ENCODE measurements around the gene CHD2.

The CHD2 gene

DNA sequence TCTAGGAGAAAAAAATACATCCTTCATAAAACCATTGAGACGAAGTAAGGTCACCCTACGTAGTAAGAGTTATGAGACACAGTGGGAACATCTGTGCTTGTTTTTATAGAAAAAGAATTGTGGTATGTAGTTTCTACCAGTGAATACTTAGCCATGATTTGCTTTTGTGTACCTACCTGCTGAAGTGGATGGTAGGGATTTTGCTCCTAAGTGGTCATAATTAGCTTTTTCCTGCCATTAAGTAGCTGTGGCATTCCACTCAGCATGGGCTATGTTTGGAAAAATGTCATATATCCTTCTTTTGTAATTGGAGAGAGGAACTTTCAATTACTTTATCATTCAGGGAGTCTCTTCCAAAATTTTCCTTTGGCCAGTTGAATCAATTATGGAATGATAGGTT, 63.7 kb downstream of the CHD2 start:
- no peak for DNase-seq

GRCh38 chr15:92968926-92969651, 69.0 kb downstream of the CHD2 start:
- no peak for DNase-seq

DNA sequence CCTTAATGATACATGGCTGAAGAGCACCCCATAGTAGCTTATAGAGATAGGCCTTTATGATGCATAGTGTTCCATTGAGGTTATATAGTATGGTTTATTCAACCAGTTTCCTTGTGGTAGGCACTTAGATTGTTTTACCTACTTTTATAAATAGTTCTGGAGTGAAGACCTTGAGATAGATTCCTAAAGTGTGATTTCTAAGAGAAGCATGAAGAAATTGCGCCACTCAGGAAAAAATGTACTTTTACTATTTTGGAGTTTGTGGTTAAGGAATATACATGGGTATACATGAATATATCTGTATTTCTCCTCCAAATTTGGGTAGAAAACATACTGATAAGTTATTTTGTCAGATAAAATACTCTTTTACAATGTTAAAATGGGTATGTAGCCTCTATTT, 70.5 kb downstream of the CHD2 start:
- DNase-seq, result no peak

DNA sequence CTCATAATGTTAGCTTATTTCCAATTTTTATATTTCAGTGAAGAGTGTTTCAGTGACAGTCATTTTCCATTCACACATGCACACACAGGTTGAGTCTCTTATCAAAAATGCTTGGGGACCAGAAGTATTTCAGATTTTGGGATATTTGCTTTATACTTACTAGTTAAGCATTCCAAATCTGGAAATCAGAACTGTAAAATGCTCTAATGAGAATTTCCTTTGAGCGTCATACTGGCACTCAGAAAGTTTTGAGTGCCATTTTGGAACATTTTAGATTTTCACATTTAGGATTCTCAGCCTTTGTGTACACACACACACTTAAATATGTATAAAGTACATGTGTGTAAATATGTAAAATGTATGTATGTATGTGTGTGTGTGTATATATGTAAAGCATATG, 71.0 kb downstream of the CHD2 start:
- DNase-seq, result no peak

- no peak for DNase-seq
These were observed 71.6 kb downstream of the CHD2 start for GRCh38 chr15:92971713-92972112.

DNA sequence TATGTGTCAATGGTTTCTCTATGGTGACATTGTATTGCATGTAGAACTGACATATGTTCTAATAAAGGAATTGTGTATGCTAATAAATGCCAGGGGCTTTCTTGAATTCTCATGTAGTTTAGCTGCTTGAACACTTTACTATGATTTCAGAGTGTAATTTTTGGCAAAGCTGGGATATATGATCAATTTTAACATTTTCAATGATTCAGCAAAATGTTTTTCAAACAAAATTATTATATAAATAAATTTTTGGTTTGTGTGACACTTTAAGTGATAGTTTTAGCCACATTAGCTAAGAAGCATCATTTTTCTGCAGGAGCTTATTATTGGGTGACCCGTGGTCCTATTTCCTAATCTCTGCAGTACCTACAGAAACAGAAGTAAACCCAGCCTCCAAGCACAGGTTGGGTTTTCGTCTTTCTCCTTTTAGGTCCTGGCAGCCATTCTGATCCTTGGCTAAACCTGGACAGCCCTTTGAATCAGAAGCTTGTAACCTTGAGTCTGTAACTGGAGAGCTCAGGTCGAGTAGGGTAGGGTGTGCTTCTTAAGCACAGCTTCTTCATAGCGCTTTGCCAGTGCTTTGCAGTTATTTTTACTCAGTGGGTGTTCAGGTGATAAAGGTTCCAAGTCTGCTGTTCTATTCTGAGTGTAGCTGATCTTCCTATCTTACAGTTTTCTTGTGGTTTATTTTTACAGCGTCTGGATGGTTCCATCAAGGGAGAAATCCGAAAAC, 74.2 kb downstream of the CHD2 start:
- DNase-seq, result no peak

DNA sequence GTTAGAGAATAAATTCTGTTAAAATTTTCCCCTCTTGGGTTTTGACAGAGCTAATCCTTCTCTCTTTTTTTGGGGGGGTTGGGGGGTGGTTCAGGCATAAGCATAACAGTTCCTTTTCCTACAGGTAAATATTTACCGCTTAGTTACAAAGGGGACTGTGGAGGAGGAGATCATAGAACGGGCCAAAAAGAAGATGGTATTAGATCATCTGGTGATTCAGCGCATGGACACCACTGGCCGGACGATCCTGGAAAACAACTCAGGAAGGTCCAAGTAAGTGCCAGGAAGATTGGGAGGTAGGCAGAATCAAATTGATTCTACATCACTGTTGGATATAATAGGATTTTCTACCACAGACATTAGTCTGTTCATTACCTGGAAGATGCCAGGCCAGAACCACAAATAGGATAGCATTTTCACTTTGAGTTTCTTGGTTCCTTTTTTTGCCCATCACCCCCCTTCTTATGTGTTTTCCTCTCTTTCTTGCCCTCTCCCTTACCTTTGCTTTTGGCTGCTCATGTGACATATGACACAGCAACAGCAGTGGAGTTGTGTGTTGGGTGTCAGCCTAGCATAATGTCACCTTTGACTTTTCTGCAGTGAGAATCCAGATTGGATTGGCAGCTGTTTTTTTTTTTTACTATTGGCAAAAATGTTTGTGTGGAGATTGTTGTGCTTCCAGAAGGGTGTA, 79.0 kb downstream of the CHD2 start:
- no peak for DNase-seq

GRCh38 chr15:92981333-92981732, 81.2 kb downstream of the CHD2 start:
- DNase-seq, result no peak

- no peak for DNase-seq
These were observed 84.0 kb downstream of the CHD2 start for GRCh38 chr15:92984161-92984560.

DNA sequence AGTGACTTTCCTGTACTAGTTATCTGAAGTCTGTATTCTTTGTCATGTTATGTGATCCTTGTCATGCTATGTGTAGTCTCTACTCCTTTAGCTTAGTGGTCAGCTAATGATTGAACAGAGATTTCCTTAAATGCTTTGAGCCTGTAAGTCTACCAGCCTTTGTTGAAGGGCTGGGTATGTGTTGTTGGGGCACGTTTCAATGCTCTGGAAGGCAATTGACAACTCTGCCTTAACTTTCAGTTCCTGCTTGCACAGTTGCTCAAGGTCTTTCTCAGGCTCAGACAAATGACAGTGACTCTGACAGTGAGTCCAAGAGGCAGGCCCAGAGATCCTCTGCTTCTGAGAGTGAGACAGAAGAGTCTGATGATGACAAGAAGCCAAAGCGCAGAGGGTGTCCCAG, 89.3 kb downstream of the CHD2 start:
- no peak for DNase-seq

- no peak for DNase-seq
These were observed 89.9 kb downstream of the CHD2 start for GRCh38 chr15:92990031-92990430.

- no peak for DNase-seq
These were observed 92.6 kb downstream of the CHD2 start for GRCh38 chr15:92992720-92993119.

- no peak for DNase-seq
These were observed 97.7 kb downstream of the CHD2 start for GRCh38 chr15:92997821-92998220.

DNA sequence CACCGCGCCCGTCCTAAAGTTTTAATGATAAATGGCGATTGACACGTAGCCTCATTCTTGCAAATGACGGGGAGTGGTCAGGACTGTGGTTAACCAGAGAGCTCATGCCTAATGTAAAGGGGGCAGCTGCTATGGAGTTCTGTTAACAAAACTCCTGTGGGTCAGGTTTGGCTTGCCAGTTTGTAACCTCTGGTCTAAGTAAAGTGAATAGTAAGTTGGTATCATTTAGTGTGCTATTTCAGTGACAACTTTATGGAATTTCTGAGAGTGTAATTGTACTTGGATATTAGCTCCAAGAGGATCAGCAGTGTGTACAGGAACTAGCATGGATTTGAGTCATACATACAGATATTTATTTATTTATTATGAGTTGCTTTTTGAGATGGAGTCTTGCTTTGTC, 101.0 kb downstream of the CHD2 start:
- no peak for DNase-seq

DNA sequence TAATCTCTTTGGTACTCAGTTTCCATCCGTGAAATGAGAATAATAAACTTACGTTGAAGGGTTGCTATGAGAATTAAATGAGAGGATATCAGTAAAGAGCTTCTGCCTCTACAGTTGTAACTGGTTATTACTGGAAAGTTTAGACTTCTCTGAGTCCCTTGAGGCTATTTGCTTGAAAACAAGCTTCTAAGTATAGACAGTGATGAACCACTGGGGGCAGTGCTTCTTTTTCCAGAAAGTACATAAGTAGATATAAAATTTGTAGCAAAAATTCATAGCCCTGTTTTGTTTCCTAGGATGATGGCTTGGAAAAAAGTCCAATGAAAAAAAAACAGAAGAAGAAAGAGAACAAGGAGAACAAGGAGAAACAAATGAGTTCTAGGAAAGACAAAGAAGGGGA, 101.8 kb downstream of the CHD2 start:
- no peak for DNase-seq

GRCh38 chr15:93005133-93005532, 105.0 kb downstream of the CHD2 start:
- DNase-seq, result no peak

GRCh38 chr15:93007994-93008393, 107.9 kb downstream of the CHD2 start:
- DNase-seq, result no peak

- no peak for DNase-seq
These were observed 112.7 kb downstream of the CHD2 start for GRCh38 chr15:93012786-93013185.

DNA sequence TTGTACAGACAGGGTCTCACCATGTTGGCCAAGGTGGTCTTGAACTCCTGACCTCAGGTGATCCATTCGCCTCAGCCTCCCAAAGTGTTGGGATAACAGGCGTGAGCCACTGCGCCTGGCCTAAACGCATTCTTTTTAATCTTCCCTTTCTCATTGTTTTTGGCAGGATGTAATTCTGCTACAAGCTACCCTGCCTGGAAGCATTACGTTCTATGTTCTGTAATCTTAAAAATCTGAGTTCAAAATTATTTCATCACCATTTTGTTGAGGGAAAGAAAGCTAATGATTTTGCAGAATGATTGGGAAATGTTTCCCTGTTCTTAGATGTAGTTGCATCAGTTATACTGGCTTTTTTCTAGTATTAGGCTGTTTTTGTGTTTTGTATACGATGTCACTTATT, 117.4 kb downstream of the CHD2 start:
- DNase-seq, result no peak

- no peak for DNase-seq
These were observed 118.5 kb downstream of the CHD2 start for GRCh38 chr15:93018574-93018973.

DNA sequence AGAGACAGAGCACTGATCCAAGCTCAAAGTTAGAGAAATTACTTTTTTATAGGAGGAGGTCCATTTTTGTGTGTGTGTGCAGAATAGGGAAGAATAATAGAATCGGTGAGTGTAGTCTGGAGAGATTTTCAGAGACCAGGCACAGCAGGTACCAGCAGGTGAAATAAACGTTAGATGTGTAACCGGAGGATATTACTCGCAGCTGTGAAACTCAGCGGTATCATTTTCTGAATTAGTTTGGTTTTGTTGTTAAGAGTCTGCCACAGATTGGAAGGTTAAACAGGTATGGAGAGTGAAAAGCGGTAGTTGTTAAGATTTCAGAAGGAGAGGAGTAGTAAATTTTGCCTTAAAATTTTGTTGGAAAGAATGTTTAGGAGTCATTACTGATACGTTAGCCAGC, 119.0 kb downstream of the CHD2 start:
- DNase-seq, result no peak

- no peak for DNase-seq
These were observed 119.8 kb downstream of the CHD2 start for GRCh38 chr15:93019971-93020370.

GRCh38 chr15:93020976-93021772, 121.0 kb downstream of the CHD2 start:
- no peak for DNase-seq

Measured in activated CD4-positive, alpha-beta T cell treated with anti-CD3 and anti-CD28 coated beads, Interleukin-2, amount 50 U/mL, for 4 hours (primary cell).